ENCODE results near the gene ARL11.

ARL11 gene

GRCh38 chr13:49678191-49678914 is 50.0 kb downstream of the ARL11 start:
- no peak for DNase-seq
- no peak overlapping the region for H3K4me3 ChIP-seq (ENCODE audit: low read length)
- H3K9me2 ChIP-seq (replicated peaks; ENCODE audit: insufficient read depth, low read length) = no peaks in the 10 kb centered on the region
- no peak overlapping the region for H3K4me2 ChIP-seq (ENCODE audit: low read depth, low read length)
- no peaks in the 10 kb centered on the region for H3K36me3 ChIP-seq (replicated peaks; ENCODE audit: insufficient read depth, low read length)
- no peak overlapping the region for H3K27ac ChIP-seq (ENCODE audit: low read length)
- H3K4me1 ChIP-seq (ENCODE audit: low read length) = no peaks in the 10 kb centered on the region
- H3K27me3 ChIP-seq (replicated peaks; ENCODE audit: insufficient read depth, low read length) = no peaks in the 10 kb centered on the region
- H3K79me2 ChIP-seq (ENCODE audit: low read length) = 0 out of 2 replicates have a peak, but pooled peaks cover 6% of the 10 kb centered on the region
- no peaks in the 10 kb centered on the region for H3F3A ChIP-seq (ENCODE audit: insufficient read depth, low read length)
- no peak overlapping the region for H2AFZ ChIP-seq (ENCODE audit: low read length)
- TF ChIP-seq EZH2 (optimal IDR thresholded peaks at IDR 0.05; ENCODE audit: low read depth, low read length) (no peak), EZH2phosphoT487 (IDR thresholded peaks at IDR 0.05; ENCODE audit: low read length) (no peak)
- TF ChIP-seq, protein P1, sequence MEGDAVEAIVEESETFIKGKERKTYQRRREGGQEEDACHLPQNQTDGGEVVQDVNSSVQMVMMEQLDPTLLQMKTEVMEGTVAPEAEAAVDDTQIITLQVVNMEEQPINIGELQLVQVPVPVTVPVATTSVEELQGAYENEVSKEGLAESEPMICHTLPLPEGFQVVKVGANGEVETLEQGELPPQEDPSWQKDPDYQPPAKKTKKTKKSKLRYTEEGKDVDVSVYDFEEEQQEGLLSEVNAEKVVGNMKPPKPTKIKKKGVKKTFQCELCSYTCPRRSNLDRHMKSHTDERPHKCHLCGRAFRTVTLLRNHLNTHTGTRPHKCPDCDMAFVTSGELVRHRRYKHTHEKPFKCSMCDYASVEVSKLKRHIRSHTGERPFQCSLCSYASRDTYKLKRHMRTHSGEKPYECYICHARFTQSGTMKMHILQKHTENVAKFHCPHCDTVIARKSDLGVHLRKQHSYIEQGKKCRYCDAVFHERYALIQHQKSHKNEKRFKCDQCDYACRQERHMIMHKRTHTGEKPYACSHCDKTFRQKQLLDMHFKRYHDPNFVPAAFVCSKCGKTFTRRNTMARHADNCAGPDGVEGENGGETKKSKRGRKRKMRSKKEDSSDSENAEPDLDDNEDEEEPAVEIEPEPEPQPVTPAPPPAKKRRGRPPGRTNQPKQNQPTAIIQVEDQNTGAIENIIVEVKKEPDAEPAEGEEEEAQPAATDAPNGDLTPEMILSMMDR (IDR thresholded peaks at IDR 0.05; ENCODE audit: low read length) = no peak
- H4K20me1 ChIP-seq (ENCODE audit: insufficient read depth, low read length) = no peaks in the 10 kb centered on the region
- H3K9me3 ChIP-seq (replicated peaks; ENCODE audit: insufficient read depth, low read length) = no peaks in the 10 kb centered on the region
- H3K9ac ChIP-seq (ENCODE audit: low read length) = no peak overlapping the region

GRCh38 chr13:49679246-49679645 is 50.9 kb downstream of the ARL11 start:
- DNase-seq = no peak

GRCh38 chr13:49681842-49682435 is 53.6 kb downstream of the ARL11 start:
- Histone ChIP-seq H3K27me3 (replicated peaks; ENCODE audit: insufficient read depth, low read length) (no peaks in the 10 kb centered on the region), H2AFZ (ENCODE audit: low read length) (no peak overlapping the region), H3K79me2 (ENCODE audit: low read length) (0 out of 2 replicates have a peak, but pooled peaks cover 6% of the 10 kb centered on the region)

More at GRCh38 chr13:49679246-49679645, 50.9 kb downstream of the ARL11 start:
- Histone ChIP-seq H3K9me2 (replicated peaks; ENCODE audit: insufficient read depth, low read length) (no peaks in the 10 kb centered on the region), H3K4me1 (ENCODE audit: low read length) (no peaks in the 10 kb centered on the region), H3K9me3 (replicated peaks; ENCODE audit: insufficient read depth, low read length) (no peaks in the 10 kb centered on the region), H3F3A (ENCODE audit: insufficient read depth, low read length) (no peaks in the 10 kb centered on the region), H3K79me2 (ENCODE audit: low read length) (0 out of 2 replicates have a peak, but pooled peaks cover 6% of the 10 kb centered on the region), H2AFZ (ENCODE audit: low read length) (no peak overlapping the region), H3K4me3 (ENCODE audit: low read length) (no peak overlapping the region), H3K27ac (ENCODE audit: low read length) (no peak overlapping the region), H4K20me1 (ENCODE audit: insufficient read depth, low read length) (no peaks in the 10 kb centered on the region), H3K9ac (ENCODE audit: low read length) (no peak overlapping the region), H3K36me3 (replicated peaks; ENCODE audit: insufficient read depth, low read length) (no peaks in the 10 kb centered on the region), H3K4me2 (ENCODE audit: low read depth, low read length) (no peak overlapping the region), H3K27me3 (replicated peaks; ENCODE audit: insufficient read depth, low read length) (no peaks in the 10 kb centered on the region)
- TF ChIP-seq, protein P1 (IDR thresholded peaks at IDR 0.05; ENCODE audit: low read length) = no peak
- no peak for TF ChIP-seq EZH2phosphoT487 (IDR thresholded peaks at IDR 0.05; ENCODE audit: low read length)
- no peak for TF ChIP-seq EZH2 (optimal IDR thresholded peaks at IDR 0.05; ENCODE audit: low read depth, low read length)

More at GRCh38 chr13:49681842-49682435, 53.6 kb downstream of the ARL11 start:
- Histone ChIP-seq H3K4me2 (ENCODE audit: low read depth, low read length) (no peak overlapping the region), H3K9me3 (replicated peaks; ENCODE audit: insufficient read depth, low read length) (no peaks in the 10 kb centered on the region), H4K20me1 (ENCODE audit: insufficient read depth, low read length) (no peaks in the 10 kb centered on the region), H3K4me1 (ENCODE audit: low read length) (no peaks in the 10 kb centered on the region), H3F3A (ENCODE audit: insufficient read depth, low read length) (no peaks in the 10 kb centered on the region), H3K27ac (ENCODE audit: low read length) (no peak overlapping the region), H3K9ac (ENCODE audit: low read length) (no peak overlapping the region), H3K36me3 (replicated peaks; ENCODE audit: insufficient read depth, low read length) (no peaks in the 10 kb centered on the region), H3K4me3 (ENCODE audit: low read length) (no peak overlapping the region), H3K9me2 (replicated peaks; ENCODE audit: insufficient read depth, low read length) (no peaks in the 10 kb centered on the region)
- DNase-seq = no peak
- TF ChIP-seq EZH2 (optimal IDR thresholded peaks at IDR 0.05; ENCODE audit: low read depth, low read length) (no peak), EZH2phosphoT487 (IDR thresholded peaks at IDR 0.05; ENCODE audit: low read length) (no peak)
- TF ChIP-seq, protein P1 (IDR thresholded peaks at IDR 0.05; ENCODE audit: low read length) = no peak

All from MM.1S (cell line).